ENCODE measurements around the gene PLAAT2. TPM values are rescaled to one million over a fixed set of nuclear protein-coding genes. Genes with fewer than 3 reads are reported as not detected.
"Not testable (repeated sequence)": the region's sequence is repeated elsewhere in the genome, so short reads cannot be mapped to it uniquely, and the experiment has no call there.

PLAAT2 gene
- total and polyA plus RNA-seq, 9 of the 15 experiments (the other 6 are each of a cell fraction or from before 2014, with no cell fraction given) = not detected

- TF ChIP-seq DEAF1 (CRISPR knock-in tag; IDR thresholded peaks at IDR 0.05) (peak; percentile 72), ZNF830 (CRISPR knock-in tag; IDR thresholded peaks at IDR 0.05) (peak; percentile 94; the same call in 1 of the 2 replicates), ZNF354B (CRISPR knock-in tag; IDR thresholded peaks at IDR 0.05) (peak; percentile 86), OTX1 (CRISPR knock-in tag; IDR thresholded peaks at IDR 0.05) (peak; percentile 93), ZFPM2 (CRISPR knock-in tag; IDR thresholded peaks at IDR 0.05) (peak; percentile 89), GTF2A2 (tag; IDR thresholded peaks at IDR 0.05) (peak; percentile 95), HSF4 (CRISPR knock-in tag; IDR thresholded peaks at IDR 0.05; ENCODE audit: borderline replicate concordance) (peak; percentile 92; the same call in 1 of the 2 replicates), ZBTB34 (CRISPR knock-in tag; IDR thresholded peaks at IDR 0.05) (peak; percentile 90), ZKSCAN3 (CRISPR knock-in tag; IDR thresholded peaks at IDR 0.05) (peak; percentile 86), ZNF41 (CRISPR knock-in tag; conservative IDR thresholded peaks at IDR 0.05) (peak; percentile 93), SMAD4 (CRISPR knock-in tag; conservative IDR thresholded peaks at IDR 0.05) (peak; percentile 98), HMBOX1 (IDR thresholded peaks at IDR 0.05) (peak; percentile 80; the same call in 1 of the 2 replicates), ZNF398 (CRISPR knock-in tag; IDR thresholded peaks at IDR 0.05) (peak; percentile 84), ZNF212 (CRISPR knock-in tag; IDR thresholded peaks at IDR 0.05) (peak; percentile 96), DIDO1 (tag; IDR thresholded peaks at IDR 0.05; ENCODE audit: low read depth) (peak; percentile 78; the same call in 1 of the 2 replicates), DPF2 (IDR thresholded peaks at IDR 0.05) (peak; percentile 67; the same call in 1 of the 2 replicates), SOX6 (IDR thresholded peaks at IDR 0.05) (peak; percentile 66; the same call in 1 of the 2 replicates), PHTF2 (CRISPR knock-in tag; IDR thresholded peaks at IDR 0.05) (peak; percentile 87), TBP (optimal IDR thresholded peaks at IDR 0.05; ENCODE audit: low read depth, low read length) (peak; percentile 34), HOXB6 (CRISPR knock-in tag; IDR thresholded peaks at IDR 0.05; ENCODE audit: borderline replicate concordance) (0 out of 2 replicates have a peak, but pooled peaks have one; percentile 71), JUND (IDR thresholded peaks at IDR 0.05; ENCODE audit: borderline replicate concordance, low read depth, low read length) (0 out of 2 replicates have a peak, but pooled peaks have one; percentile 37), TEAD4 (IDR thresholded peaks at IDR 0.05; ENCODE audit: low read length) (peak; percentile 57), ZNF695 (CRISPR knock-in tag; IDR thresholded peaks at IDR 0.05) (peak; percentile 93)
- not testable (repeated sequence) for TF ChIP-seq JUND (tag; IDR thresholded peaks at IDR 0.05; ENCODE audit: borderline replicate concordance, low read depth, low read length); TEAD4 (CRISPR knock-in tag; IDR thresholded peaks at IDR 0.05; ENCODE audit: borderline replicate concordance)
Observed at GRCh38 chr11:63531074-63531792, 31.9 kb downstream of the PLAAT2 start (continued).

All from K562 (cell line).